Adrenal gland (tissue), 12 donors: ENCODE results near the gene ATG9B. TPM values are rescaled to one million over a fixed set of nuclear protein-coding genes. Genes with fewer than 3 reads are reported as not detected.
"Not testable (repeated sequence)": the region's sequence is repeated elsewhere in the genome, so short reads cannot be mapped to it uniquely, and the experiment has no call there.

ENCODE experiments used
- DNase-seq, 7 donors: peaks; one replicate each; pipeline ENCODE4 v3.0.0-alpha.2; 2019 to 2020
- H3K27ac ChIP-seq, 5 donors: fragments of 200-600 bp; sonication (generic) in 4 of 5; 1 replicate in 3 of 5; 2 replicates in 2 of 5; pipeline versions ENCODE4 v1.5.1 to v1.8.0; 2016 to 2020; ENCODE audit warnings: mild to moderate bottlenecking in 1 of 5
- H3K27me3 ChIP-seq: fragments of 200-600 bp; 2 replicates; pipeline ENCODE4 v1.8.0; 2021
- H3K36me3 ChIP-seq, 2 donors: fragments of 200-600 bp; replicated peaks in 1 of 2; 1 replicate in 1 of 2; 2 replicates in 1 of 2; pipeline versions ENCODE4 v1.5.1 to v1.8.0; 2018 to 2022
- H3K4me1 ChIP-seq, 2 donors: fragments of 200-600 bp; replicated peaks in 1 of 2; 1 replicate in 1 of 2; 2 replicates in 1 of 2; pipeline versions ENCODE4 v1.5.1 to v1.8.0; 2018 to 2021
- H3K4me3 ChIP-seq, 4 donors: fragments of 200-600 bp; sonication (generic) in 3 of 4; one replicate each; pipeline ENCODE4 v1.5.1; 2016 to 2018
- H3K9me3 ChIP-seq, 3 donors: fragments of 200-600 bp; sonication (generic) in 1 of 3; replicated peaks in 1 of 3; 1 replicate in 2 of 3; 2 replicates in 1 of 3; pipeline versions ENCODE4 v1.5.1 to v1.8.0; 2016 to 2021
- POLR2A ChIP-seq, 2 donors: fragments of 450-650 bp; IDR thresholded peaks; one replicate each; pipeline ENCODE4 v1.6.1; 2017; ENCODE audit warnings: antibody characterized with exemption in 2 of 2, mild to moderate bottlenecking in 2 of 2, moderate library complexity in 1 of 2
- WGBS, 4 donors: extraction: QIAGEN DNeasy Blood & Tissue Kit in 2 of 4; methylation state at CpG; one replicate each; pipeline versions ENCODE4 v1.1.5 to v1.1.7; 2013 to 2017; 5-methylcytosine and 5-hydroxymethylcytosine counted together
- intact Hi-C, 2 donors: fragments of 100-400 bp; cut with DNase I; formaldehyde crosslinking; loops; one replicate each; pipeline versions ENCODE4 v1.14.1 to v1.15.0; 2022 to 2023
- polyA plus RNA-seq, 3 donors: library from polyadenylated mRNA; stranded (reverse); fragments of 200-250 nt in 2 of 3; fragments of 350-450 nt in 1 of 3; fragmentation: Illumina TruSeq in 1 of 3; extraction: RNeasy Lipid Tissue Mini Kit (QIAGEN cat#74804) in 1 of 3; gene quantifications; one replicate each; pipeline ENCODE4 v1.2.3, GENCODE V29; 2013 to 2014
- total RNA-seq, 9 donors: library from RNA; depleted of rRNA in 4 of 9; stranded (reverse); fragments of >200 nt in 4 of 9; fragments of 120-200 nt in 1 of 9; fragmentation: NEBNext Ultra II Directional in 1 of 9; extraction: Animal tissue kit (Norgen Biotek cat#: 25700) in 1 of 9; gene quantifications; one replicate each; pipeline versions ENCODE4 v1.1.0 to v1.2.4, GENCODE V29; 2013 to 2023
- TF ChIP-seq, protein P1 (sequence below), 6 experiments: fragments of 450-650 bp in 4 of 6; fragments of 200-600 bp in 2 of 6; sonication (generic) in 1 of 6; IDR thresholded peaks; 1 replicate in 5 of 6; 2 replicates in 1 of 6; pipeline versions ENCODE4 v1.5.1 to v1.8.0; 2016 to 2021; ENCODE audit warnings: antibody characterized with exemption in 6 of 6, mild to moderate bottlenecking in 2 of 6, moderate library complexity in 1 of 6
- donor health status: healthy with polysubstance abuse.
- donor health status: Bipolar disorder and iron deficiency.
- donor health status: DM: yes; HTN: yes; CAD: no.
- donor health status: DM: no; HTN: no; CAD: no.
- donor health status: DM: no; HTN: no; CAD: no.
- donor health status: DM: yes; HTN: yes; CAD: no.

ATG9B gene
- total and polyA plus RNA-seq, 12 donors: 0.23 to 7.8 (median 0.46) TPM; not detected in 2

DNA sequence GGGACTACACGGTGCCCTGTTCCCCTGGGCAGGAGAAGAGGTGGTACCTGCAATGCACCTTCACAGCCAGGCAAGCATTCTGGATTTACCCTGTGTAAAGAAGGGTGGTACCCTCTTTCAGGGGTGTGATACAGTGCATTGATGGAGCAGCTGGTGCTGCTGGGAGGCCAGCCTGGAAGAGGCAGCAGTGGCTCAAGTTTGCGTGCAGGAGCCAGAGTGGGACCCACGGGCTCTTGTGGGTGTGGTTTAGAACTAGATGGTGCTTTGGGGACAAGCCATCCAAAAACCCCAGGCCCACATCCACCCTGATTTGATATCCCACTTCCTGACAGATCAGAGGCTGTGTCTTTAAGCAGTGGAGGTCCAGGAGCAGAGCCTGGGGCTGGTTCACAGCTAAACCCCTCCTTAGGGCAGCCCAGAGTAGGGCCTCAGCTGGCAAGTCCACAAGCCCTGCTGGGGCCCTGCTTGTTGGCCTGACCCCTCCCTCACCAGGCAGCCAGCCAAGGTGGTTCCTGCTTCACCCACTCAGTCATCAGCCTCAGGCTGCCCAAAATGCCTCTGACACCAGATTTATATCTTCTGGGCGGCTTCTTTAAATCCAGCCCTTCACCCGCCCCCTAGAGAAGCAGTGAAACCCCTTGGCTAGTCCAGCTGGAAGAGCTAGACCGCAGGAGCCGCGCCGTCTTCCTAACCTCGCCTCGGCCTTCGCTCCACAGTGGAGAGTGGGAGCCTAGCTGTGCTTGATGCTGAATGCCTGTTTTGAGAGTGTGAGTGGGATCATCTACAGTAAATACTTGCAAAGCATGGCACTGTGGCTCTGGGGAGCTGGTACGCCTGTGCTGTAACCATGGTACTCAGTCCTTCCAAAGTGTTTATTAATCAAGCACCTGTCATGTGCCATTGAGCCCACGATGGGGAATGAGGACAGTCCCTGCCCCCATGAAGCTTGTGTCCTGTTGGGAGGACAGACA lies 22.6 kb upstream of the ATG9B start:
- DNase-seq: peak in 1 of 7 donors; percentile 44
- intact Hi-C loops: no loop called here

DNA sequence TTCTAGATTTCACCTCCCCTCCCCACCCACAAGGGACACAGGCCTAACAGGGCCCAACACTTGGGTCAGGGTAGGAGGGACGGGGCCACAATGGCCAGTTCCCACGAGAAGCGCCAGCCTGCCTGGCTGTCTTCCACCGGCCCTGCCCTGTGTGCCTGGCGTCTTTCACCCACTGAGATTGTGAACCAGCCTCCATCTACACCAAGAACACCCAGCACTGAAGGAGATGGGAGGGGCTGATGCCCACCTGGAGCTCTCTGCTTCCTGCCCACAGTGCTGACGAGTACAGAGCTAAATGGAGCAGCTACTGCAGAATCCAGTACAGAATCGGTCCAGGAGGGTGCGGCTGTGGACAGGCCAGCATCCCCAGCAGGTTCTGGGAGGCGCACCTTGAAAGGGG lies 21.7 kb upstream of the ATG9B start:
- WGBS, 4 donors: 86 to 87% (median 86%) methylated on average over 3 to 9 of the region's 9 CpGs
- no peak for TF ChIP-seq POLR2A (IDR thresholded peaks at IDR 0.05)
- TF ChIP-seq, protein P1, sequence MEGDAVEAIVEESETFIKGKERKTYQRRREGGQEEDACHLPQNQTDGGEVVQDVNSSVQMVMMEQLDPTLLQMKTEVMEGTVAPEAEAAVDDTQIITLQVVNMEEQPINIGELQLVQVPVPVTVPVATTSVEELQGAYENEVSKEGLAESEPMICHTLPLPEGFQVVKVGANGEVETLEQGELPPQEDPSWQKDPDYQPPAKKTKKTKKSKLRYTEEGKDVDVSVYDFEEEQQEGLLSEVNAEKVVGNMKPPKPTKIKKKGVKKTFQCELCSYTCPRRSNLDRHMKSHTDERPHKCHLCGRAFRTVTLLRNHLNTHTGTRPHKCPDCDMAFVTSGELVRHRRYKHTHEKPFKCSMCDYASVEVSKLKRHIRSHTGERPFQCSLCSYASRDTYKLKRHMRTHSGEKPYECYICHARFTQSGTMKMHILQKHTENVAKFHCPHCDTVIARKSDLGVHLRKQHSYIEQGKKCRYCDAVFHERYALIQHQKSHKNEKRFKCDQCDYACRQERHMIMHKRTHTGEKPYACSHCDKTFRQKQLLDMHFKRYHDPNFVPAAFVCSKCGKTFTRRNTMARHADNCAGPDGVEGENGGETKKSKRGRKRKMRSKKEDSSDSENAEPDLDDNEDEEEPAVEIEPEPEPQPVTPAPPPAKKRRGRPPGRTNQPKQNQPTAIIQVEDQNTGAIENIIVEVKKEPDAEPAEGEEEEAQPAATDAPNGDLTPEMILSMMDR (IDR thresholded peaks at IDR 0.05): no peak
- DNase-seq: no peak
- intact Hi-C loops: no loop called here
- H3K36me3 ChIP-seq: peaks cover 0 to 11% of the 10 kb centered on the region in 2 donors
- no peaks in the 10 kb centered on the region for H3K9me3 ChIP-seq
- H3K27me3 ChIP-seq: no peaks in the 10 kb centered on the region
- H3K4me3 ChIP-seq: no peak overlapping the region
- no peak overlapping the region for H3K27ac ChIP-seq
- H3K4me1 ChIP-seq: peaks cover 0 to 2% of the 10 kb centered on the region in 2 donors

More for the DNA sequence above, 22.6 kb upstream of the ATG9B start:
- TF ChIP-seq POLR2A (IDR thresholded peaks at IDR 0.05): no peak
- TF ChIP-seq, protein P1 (IDR thresholded peaks at IDR 0.05): no peak
- H3K9me3 ChIP-seq: no peaks in the 10 kb centered on the region
- no peak overlapping the region for H3K27ac ChIP-seq
- peaks cover 0 to 3% of the 10 kb centered on the region in 2 donors for H3K4me1 ChIP-seq
- H3K36me3 ChIP-seq: peaks cover 0 to 11% of the 10 kb centered on the region in 2 donors
- H3K27me3 ChIP-seq: no peaks in the 10 kb centered on the region
- H3K4me3 ChIP-seq: no peak overlapping the region
- WGBS, 4 donors: 48 to 60% (median 57%) methylated on average over 12 to 14 of the region's 14 CpGs

DNA sequence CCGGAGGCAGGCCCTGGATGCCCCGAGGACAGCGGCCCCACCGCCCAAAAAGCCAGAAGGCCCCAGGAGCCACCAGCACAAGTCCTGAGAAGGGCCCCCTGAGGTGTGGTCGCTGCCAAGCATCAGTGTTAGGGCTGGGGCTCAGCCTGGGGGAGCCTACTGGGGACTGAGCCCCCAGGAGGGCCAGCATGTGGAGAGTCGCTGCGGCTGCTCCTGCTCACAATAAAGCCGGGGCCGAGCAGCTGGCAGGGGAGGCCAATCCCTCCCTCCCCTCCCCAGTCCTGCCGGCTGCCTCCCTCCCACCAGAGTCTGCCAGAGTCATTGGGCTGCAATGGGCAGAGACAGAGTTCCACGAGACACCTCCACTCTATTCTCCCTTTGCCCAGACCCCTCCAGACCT lies 21.0 kb upstream of the ATG9B start:
- TF ChIP-seq POLR2A (IDR thresholded peaks at IDR 0.05): no peak
- TF ChIP-seq, protein P1 (IDR thresholded peaks at IDR 0.05): no peak
- WGBS, 4 donors: 86 to 94% (median 92%) methylated on average over 2 to 11 of the region's 11 CpGs
- no peak overlapping the region for H3K27ac ChIP-seq
- no peak overlapping the region for H3K4me3 ChIP-seq
- H3K36me3 ChIP-seq: peaks cover 0 to 11% of the 10 kb centered on the region in 2 donors
- H3K9me3 ChIP-seq: no peaks in the 10 kb centered on the region
- intact Hi-C loops: no loop called here
- H3K4me1 ChIP-seq: no peaks in the 10 kb centered on the region
- H3K27me3 ChIP-seq: no peaks in the 10 kb centered on the region
- DNase-seq: no peak

DNA sequence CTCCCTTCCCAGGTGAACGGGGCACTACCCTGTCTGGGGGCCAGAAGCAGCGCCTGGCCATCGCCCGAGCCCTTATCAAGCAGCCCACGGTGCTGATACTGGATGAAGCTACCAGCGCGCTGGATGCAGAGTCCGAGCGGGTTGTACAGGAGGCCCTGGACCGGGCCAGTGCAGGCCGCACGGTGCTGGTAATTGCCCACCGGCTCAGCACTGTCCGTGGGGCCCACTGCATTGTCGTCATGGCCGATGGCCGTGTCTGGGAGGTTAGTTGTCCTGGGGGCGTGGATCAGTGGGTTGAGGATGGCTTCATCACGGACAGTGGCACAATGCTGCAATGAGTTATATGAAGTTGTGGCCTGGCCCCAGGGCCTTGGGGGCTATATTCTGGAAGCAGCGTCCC lies 19.7 kb upstream of the ATG9B start:
- intact Hi-C loops: no loop called here
- Histone ChIP-seq H3K27me3 (no peaks in the 10 kb centered on the region), H3K9me3 (no peaks in the 10 kb centered on the region), H3K4me1 (peaks cover 9 to 10% of the 10 kb centered on the region in 2 donors), H3K36me3 (peaks cover 0 to 11% of the 10 kb centered on the region in 2 donors), H3K4me3 (no peak overlapping the region), H3K27ac (no peak overlapping the region)
- no peak for TF ChIP-seq POLR2A (IDR thresholded peaks at IDR 0.05)
- TF ChIP-seq, protein P1 (IDR thresholded peaks at IDR 0.05): no peak
- WGBS, 4 donors: 93 to 96% (median 95%) methylated on average over 12 to 20 of the region's 20 CpGs
- no peak for DNase-seq

DNA sequence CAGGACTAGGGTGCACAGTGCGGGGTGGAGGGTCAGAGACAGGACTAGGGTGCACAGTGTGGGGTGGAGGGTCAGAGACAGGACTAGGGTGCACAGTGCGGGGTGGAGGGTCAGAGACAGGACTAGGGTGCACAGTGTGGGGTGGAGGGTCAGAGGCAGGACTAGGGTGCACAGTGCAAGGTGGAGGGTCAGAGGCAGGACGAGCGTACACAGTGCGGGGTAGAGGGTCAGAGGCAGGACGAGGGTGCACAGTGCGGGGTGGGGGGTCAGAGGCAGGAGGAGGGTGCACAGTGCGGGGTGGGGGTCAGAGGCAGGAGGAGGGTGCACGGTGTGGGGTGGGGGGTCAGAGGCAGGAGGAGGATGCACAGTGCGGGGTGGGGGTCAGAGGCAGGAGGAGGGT lies 19.2 kb upstream of the ATG9B start:
- H3K27ac ChIP-seq, intact Hi-C loops, H3K9me3 ChIP-seq, DNase-seq, H3K4me3 ChIP-seq, H3K27me3 ChIP-seq: not testable (repeated sequence)
- 86 to 96% (median 92%) methylated on average over 9 to 10 of the region's 10 CpGs for WGBS, 4 donors
- Histone ChIP-seq H3K36me3 (peaks cover 0 to 11% of the 10 kb centered on the region in 2 donors), H3K4me1 (peaks cover 13 to 15% of the 10 kb centered on the region in 2 donors)
